Measurements from ENCODE around the gene AGPAT3.
A peak's percentile ranks its signal among the peaks of the same experiment; 100 is the strongest.

AGPAT3 gene

DNA sequence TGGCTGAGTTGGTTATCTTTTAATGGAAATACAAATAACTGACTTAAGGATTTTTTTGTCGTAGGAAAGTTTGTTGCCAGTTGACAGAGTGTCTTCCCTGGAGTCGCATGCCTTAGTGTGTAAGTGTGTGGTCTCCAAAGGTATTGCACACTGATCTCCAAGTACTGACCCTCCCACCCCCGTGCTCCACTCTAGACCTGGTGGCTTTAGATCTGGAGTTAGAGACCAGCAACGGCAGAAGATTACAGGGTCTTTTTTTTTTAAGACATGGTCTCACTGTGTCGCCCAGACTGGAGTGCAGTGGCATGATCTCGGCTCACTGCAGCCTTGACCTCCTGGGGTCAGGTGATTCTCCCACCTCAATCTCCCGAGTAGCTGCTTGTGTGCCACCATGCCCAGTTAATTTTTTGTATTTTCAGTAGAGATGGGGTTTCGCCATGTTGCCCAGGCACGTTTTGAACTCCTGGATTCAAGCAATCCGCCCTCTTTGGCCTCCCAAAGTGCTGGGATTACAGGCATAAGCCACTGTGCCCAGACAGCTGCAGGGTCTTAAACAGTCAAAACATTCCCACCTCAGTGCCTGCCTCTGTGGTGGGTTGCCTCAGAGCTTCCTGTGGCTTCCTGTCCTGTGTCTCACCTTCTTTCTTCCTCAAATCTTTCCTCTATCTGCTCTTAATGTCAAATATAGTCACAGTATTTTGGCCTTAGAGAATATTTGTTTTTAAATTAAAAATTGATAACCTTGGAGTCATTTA is 154.0 kb downstream of the AGPAT3 start:
- no peak for TF ChIP-seq POLR2A (IDR thresholded peaks at IDR 0.05; ENCODE audit: low read depth, low read length)
- TF ChIP-seq TAF1 (IDR thresholded peaks at IDR 0.05; ENCODE audit: borderline replicate concordance, low read depth, low read length) = no peak
- TF ChIP-seq POLR2AphosphoS5 (IDR thresholded peaks at IDR 0.05; ENCODE audit: low read depth, low read length) = no peak
- DNase-seq (ENCODE audit: insufficient read length) = no peak
- no peak for FAIRE-seq

DNA sequence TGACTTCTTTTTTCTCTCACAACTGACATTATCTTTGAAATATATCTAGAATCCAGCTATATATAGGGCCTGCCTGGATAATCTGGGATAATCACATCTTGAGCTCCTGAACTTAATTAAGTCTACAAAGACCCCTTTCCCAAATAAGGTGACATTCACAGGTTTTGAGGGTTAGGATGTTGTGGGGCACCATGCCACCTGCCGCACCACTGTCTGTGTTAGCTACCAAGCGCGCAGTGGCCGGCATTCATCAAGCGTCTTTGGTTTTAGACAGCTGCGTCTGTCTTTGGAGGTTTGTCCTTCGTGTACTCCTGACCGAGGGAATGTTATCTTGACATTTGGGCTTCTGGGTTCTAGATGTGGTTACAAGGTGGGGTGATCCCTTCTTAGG is 154.5 kb downstream of the AGPAT3 start:
- no peak for FAIRE-seq
- DNase-seq (ENCODE audit: insufficient read length) = no peak
- TF ChIP-seq TAF1 (IDR thresholded peaks at IDR 0.05; ENCODE audit: borderline replicate concordance, low read depth, low read length) = no peak
- no peak for TF ChIP-seq POLR2AphosphoS5 (IDR thresholded peaks at IDR 0.05; ENCODE audit: low read depth, low read length)
- TF ChIP-seq POLR2A (IDR thresholded peaks at IDR 0.05; ENCODE audit: low read depth, low read length) = no peak

DNA sequence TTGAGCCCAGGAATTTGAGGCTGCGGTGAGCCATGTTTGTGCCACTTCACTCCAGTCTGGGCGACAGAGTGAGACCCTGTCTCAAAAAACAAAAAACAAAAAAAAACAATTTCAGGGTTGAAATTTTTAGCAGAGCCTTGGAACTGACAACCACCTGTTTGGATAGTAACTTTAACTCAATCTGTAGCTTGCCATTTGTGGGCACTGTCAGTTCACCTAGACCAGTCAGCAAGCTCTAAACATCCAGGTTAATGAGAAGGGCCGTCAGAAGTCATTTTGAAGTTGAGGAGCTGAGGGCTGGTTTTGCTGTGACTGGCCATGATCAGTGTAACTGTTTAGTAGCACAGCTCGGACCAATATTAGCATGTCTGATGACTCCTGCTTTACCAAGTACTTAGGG is 155.5 kb downstream of the AGPAT3 start:
- DNase-seq (ENCODE audit: insufficient read length) = no peak
- TF ChIP-seq POLR2A (IDR thresholded peaks at IDR 0.05; ENCODE audit: low read depth, low read length) (no peak), TAF1 (IDR thresholded peaks at IDR 0.05; ENCODE audit: borderline replicate concordance, low read depth, low read length) (no peak), POLR2AphosphoS5 (IDR thresholded peaks at IDR 0.05; ENCODE audit: low read depth, low read length) (no peak)
- FAIRE-seq = no peak

DNA sequence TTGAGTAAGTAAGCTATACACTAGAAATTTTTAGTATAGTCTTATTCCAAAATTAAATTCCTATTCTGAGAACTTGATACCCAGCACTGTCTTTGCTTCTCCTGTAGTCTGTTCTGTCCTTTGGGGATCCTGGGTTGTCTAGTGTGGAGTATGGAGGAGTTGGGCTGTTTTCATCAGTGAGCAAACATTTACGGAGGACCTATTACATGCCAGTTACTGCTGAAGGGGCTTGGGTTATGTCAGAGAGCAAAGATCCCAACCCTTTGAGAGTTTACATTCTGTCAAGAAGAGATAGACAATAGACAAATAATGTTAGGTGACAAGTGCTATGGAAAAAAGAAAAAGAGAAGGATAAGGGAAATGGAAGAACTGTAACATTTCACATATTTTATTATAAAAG is 156.0 kb downstream of the AGPAT3 start:
- no peak for DNase-seq (ENCODE audit: insufficient read length)
- no peak for TF ChIP-seq TAF1 (IDR thresholded peaks at IDR 0.05; ENCODE audit: borderline replicate concordance, low read depth, low read length)
- TF ChIP-seq POLR2AphosphoS5 (IDR thresholded peaks at IDR 0.05; ENCODE audit: low read depth, low read length) = no peak
- no peak for FAIRE-seq

DNA sequence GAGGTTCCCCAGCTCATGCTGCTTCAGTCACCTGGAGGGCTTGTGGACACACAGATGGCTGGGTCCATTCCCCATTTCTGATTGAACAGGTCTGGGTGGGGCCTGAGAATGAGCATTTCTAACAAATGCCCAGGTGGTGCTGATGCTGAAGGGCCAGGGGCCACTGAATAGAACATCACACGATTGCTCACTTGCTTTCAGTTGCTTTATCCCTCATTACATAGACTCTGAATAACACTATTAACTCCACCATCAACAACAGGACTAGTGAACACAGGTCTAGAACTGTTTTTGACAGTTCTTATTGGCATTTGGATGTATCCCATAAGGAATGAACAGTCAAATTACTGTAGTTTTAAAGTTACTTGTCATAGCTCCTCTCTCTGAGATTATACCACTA is 159.2 kb downstream of the AGPAT3 start:
- TF ChIP-seq POLR2A (IDR thresholded peaks at IDR 0.05; ENCODE audit: low read depth, low read length) (no peak), POLR2AphosphoS5 (IDR thresholded peaks at IDR 0.05; ENCODE audit: low read depth, low read length) (no peak), TAF1 (IDR thresholded peaks at IDR 0.05; ENCODE audit: borderline replicate concordance, low read depth, low read length) (no peak)
- no peak for DNase-seq (ENCODE audit: insufficient read length)
- peak; percentile 33 for FAIRE-seq

DNA sequence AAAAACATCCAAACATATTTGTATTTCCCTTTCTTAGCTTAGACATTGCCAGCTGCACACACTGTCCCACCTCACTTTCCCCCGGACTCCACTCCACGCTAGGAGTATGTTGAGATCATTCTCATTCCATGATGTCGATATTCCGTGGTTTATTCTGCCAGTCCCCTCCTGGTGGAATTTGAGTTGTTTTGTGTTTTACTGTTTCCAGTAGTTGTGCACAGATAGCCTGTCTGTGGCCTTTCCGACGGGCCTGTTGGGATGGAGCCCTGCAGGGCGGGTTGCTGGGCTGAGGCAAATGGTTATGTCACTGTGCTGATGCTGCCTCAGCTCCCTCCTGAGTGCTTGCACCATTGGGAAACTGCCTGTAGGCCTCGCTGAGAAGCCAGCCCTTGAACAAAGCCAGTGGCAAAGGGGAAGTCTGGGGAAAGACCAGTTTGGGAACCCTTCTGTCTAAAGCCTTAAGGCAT is 159.9 kb downstream of the AGPAT3 start:
- DNase-seq (ENCODE audit: insufficient read length) (no peak), FAIRE-seq (no peak)
- no peak for TF ChIP-seq POLR2AphosphoS5 (IDR thresholded peaks at IDR 0.05; ENCODE audit: low read depth, low read length)
- no peak for TF ChIP-seq POLR2A (IDR thresholded peaks at IDR 0.05; ENCODE audit: low read depth, low read length)
- no peak for TF ChIP-seq TAF1 (IDR thresholded peaks at IDR 0.05; ENCODE audit: borderline replicate concordance, low read depth, low read length)

DNA sequence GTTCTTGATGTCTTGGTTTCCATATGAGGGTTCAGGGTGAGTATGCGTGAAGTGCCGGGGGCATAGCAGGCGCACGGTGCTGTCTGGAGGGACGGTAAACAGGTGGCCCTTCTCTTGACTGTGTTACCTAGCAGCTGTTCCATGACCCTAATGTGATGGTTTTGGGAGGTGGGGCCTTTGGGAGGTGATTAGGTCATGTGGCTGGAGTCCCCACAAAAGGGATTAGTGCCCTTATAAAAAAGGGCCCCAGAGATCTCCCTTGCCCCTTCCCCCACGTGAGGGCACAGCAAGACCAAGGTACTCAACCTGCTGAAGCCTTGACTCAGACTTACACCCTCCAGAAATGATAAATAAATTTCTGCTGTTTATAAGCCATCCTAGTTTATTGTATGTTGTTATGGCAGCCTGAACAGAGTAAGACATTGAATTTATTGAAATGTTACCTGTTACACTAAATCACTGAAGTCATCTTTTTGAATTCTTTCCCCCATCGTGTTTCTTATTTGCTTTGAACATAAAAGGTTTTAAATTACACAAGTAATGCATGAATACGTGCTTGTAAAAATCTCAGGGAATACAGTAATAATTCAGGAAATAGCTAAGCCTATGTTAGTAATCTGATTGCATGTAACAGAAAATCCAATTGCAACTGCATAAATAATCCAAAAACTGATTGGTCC is 162.7 kb downstream of the AGPAT3 start:
- FAIRE-seq (no peak), DNase-seq (ENCODE audit: insufficient read length) (no peak)
- no peak for TF ChIP-seq TAF1 (IDR thresholded peaks at IDR 0.05; ENCODE audit: borderline replicate concordance, low read depth, low read length)
- no peak for TF ChIP-seq POLR2AphosphoS5 (IDR thresholded peaks at IDR 0.05; ENCODE audit: low read depth, low read length)
- no peak for TF ChIP-seq POLR2A (IDR thresholded peaks at IDR 0.05; ENCODE audit: low read depth, low read length)

DNA sequence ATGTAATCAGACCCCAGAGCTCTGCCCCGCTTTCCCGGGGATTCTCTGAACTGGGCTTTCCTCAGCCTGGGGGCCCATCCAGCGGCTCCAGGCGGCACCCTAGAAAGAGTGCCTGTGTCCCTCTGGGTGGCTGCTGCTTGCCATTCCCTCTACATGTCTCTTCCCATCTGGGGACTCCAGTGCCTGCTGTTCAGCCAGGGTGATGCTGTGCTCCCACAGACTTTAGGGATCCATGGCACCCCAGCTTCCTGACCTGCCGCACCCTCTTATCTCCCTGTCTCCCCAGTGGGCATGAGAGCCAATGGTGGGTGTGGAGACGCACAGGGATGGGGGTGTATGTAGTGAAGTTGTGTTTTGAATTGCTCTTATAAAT is 163.2 kb downstream of the AGPAT3 start:
- FAIRE-seq (no peak), DNase-seq (ENCODE audit: insufficient read length) (no peak)
- TF ChIP-seq POLR2A (IDR thresholded peaks at IDR 0.05; ENCODE audit: low read depth, low read length) (no peak), POLR2AphosphoS5 (IDR thresholded peaks at IDR 0.05; ENCODE audit: low read depth, low read length) (no peak), TAF1 (IDR thresholded peaks at IDR 0.05; ENCODE audit: borderline replicate concordance, low read depth, low read length) (no peak)

DNA sequence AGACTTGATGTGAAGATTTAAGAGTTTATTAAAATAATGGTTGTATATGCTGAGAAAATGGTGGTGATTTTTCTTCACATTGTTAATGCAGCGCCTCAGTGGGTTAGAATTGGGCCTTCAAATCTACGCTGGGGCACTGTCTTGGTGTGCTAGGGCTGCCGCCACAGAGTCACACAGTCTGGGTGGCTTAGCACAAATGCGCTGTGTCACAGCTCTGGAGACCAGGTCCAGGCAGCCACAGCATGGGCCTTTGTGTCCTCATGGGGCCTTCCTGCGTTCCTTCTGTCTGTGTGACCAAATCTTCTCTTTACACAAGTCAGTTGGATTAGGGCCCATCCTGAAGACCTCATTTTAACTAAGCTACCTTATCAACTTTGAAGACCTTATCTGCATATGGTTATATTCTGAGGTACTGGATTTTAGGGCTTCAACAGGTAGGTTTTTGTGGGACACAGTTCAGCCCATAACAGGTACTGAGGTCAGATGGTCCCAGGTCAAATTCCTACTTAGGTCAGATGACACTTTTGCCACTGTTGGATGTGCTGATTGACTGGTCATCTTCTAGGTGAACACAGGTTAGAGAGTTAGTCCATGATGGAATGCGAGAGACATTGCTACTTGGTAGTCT is 164.6 kb downstream of the AGPAT3 start:
- DNase-seq (ENCODE audit: insufficient read length) = no peak
- FAIRE-seq = no peak
- TF ChIP-seq TAF1 (IDR thresholded peaks at IDR 0.05; ENCODE audit: borderline replicate concordance, low read depth, low read length) = no peak
- no peak for TF ChIP-seq POLR2AphosphoS5 (IDR thresholded peaks at IDR 0.05; ENCODE audit: low read depth, low read length)
- no peak for TF ChIP-seq POLR2A (IDR thresholded peaks at IDR 0.05; ENCODE audit: low read depth, low read length)

DNA sequence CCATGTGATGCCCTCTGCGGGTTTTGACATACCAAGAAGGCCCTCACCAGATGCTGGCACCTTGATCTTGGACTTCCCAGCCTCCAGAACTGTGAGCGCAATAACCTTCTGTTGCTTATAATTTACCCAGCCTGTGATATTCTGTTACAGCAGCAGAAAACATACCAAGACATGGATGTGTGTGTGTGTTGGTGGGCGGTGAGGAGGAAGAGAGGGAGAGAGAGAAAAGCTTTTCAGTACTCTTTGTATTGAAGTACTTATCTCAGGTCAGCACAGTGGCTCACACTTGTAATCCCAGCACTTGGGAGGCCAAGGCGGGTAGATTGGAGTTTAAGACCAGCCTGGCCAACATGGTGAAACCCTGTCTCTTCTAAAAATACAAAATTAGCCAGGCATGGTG is 170.2 kb downstream of the AGPAT3 start:
- no peak for FAIRE-seq
- TF ChIP-seq POLR2AphosphoS5 (IDR thresholded peaks at IDR 0.05; ENCODE audit: low read depth, low read length) (no peak), POLR2A (IDR thresholded peaks at IDR 0.05; ENCODE audit: low read depth, low read length) (no peak), TAF1 (IDR thresholded peaks at IDR 0.05; ENCODE audit: borderline replicate concordance, low read depth, low read length) (no peak)
- DNase-seq (ENCODE audit: insufficient read length) = no peak

Data from GM12892 (cell line).